ENCODE data around the gene PI4KB. TPM values are rescaled to one million over a fixed set of nuclear protein-coding genes. Genes with fewer than 3 reads are reported as not detected.
"Not testable (repeated sequence)": the region's sequence is repeated elsewhere in the genome, so short reads cannot be mapped to it uniquely, and the experiment has no call there.

PI4KB gene
- total RNA-seq, 4 donors from 2014 or later, result 68.0 to 95.9 (median 79.8) TPM

DNA sequence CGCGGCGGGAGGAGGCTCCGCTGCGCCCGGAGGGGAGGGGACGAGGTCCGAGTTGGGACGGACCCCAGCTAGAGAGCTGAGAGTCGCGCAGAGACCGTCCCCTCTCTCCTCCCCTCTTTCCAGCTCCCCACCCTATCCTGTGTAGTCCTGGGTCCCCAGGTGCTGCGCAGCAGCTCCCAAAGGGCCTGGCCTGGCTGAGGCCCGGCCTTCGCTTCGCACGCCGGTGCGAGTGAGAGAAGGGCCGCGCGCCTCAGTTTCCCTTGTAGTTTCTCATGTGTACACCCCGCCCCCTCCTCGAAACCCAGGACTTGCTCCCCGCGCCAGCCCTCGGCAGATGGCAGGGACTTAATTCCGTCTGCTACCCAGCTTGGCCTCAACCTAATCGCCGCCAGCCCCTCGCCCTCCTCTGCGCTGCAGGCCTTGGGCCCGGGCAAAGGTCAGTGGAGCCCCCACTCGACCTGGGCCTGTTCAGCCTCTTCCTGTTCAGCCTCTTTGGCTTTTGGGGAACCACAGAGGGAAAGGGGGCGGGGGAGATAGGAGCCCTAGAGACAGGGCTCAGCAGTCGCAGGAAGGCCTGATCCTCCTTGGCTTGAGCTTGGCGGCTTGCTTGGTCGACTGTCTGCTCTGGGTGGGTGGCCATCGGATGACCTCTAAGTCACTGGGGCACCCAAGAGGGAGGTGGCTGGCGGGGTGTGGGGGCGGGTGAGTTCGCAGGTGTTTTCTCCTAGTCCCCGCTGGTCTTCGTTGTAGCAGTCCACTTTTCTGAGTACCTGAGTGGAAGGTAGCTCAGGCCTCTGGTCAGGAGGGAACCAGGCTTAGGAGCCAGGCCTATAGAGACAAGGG, 44.1 kb downstream of the PI4KB start:
- Histone ChIP-seq H3K36me3 (peaks cover 0 to 24% (median 9%) of the 10 kb centered on the region in 4 donors), H3K4me1 (peaks cover 5 to 21% (median 20%) of the 10 kb centered on the region in 4 donors), H3K4me3 (peak overlapping the region; percentile 60 to 92 (median 73)), H3K27ac (peak overlapping the region; percentile 94 to 98 (median 98)), H3K9me3 (no peaks in the 10 kb centered on the region), H3K27me3 (no peaks in the 10 kb centered on the region)
- WGBS, 2 donors (ENCODE audit: low coverage in 1 of 2), result 3% methylated on average over 38 of the region's 44 CpGs; no CpG with 5 or more reads in 1 of the 2 donors
- no peak for TF ChIP-seq EP300 (IDR thresholded peaks at IDR 0.05; ENCODE audit: low read depth)
- no peak for TF ChIP-seq CTCF (IDR thresholded peaks at IDR 0.05)
- TF ChIP-seq POLR2AphosphoS5 (IDR thresholded peaks at IDR 0.05), result no peak
- TF ChIP-seq POLR2A (IDR thresholded peaks at IDR 0.05), result no peak
- in situ Hi-C loops (cut with MboI; ENCODE audit: low pct_ligation_motif_present in 1 of 4, low pct_unique_long_range_greater_than_20kb in 1 of 4, low sequenced_read_pairs in 3 of 4), result no loop called here
- peak; percentile 41 for DNase-seq
- intact Hi-C loops (cut with DNase I; ENCODE audit: low total_unique reads), result no loop called here

DNA sequence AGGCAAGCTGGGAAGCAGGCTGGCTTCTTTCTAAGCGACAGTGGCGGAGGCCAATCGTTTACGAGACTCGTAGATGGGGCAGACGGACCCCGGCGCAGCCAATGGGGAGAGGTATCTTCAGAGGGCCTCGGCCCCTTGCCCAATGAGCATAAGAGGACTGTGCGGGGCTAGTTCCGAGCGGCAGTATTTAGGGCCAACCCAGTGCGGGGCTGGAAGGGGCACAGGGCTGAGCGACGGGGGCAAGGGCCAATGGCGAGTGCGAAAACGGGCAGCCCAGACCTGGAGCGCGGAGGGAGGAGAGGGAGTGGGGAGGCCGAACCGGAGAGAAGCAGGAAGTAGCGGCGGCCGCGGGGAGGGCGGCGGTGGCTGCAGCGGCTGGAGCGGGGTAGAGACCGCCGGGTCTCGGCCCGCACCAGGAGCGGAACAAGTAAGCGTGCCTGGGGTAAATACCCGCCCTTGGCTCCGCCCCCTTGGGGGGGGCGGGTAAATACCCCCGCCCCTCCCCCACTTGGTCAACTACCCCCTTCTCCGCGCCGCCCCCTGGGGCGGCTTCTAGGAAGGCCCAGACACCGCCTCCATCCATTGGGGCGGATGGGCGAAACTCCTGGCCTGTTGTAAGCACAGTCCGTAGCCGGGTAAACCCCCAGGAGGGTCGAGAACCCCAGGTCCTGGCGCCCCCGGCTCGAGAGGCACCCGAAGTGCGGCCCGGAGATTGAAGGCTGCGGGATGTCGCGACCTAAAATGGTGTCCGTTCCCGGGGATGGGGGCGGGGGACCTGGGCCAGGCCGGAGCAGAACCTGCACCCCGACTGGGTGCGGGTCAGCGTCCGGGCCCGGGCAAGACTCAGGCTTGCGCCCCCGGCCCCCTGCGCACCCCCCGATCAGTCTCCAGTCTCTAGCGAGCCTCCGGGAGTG, 45.0 kb downstream of the PI4KB start, which contains the start of gene ZNF687:
ZNF687 (plus strand) TSS at position 331 of the 914 bp plus-strand sequence. CDS start 3,993 bp downstream, outside the sequence.
- peaks cover 0 to 15% (median 5%) of the 10 kb centered on the region in 4 donors for H3K36me3 ChIP-seq
- no peaks in the 10 kb centered on the region for H3K27me3 ChIP-seq
- in situ Hi-C loops (cut with MboI; ENCODE audit: low pct_ligation_motif_present in 1 of 4, low pct_unique_long_range_greater_than_20kb in 1 of 4, low sequenced_read_pairs in 3 of 4) (no loop called here), intact Hi-C loops (cut with DNase I; ENCODE audit: low total_unique reads) (no loop called here)
- peak within 1 kb of the TSS; percentile 94 to 98 (median 98) for H3K27ac ChIP-seq
- DNase-seq, result peak; percentile 100
- 0% methylated on average over 54 of the region's 74 CpGs; no CpG with 5 or more reads in 1 of the 2 donors for WGBS, 2 donors (ENCODE audit: low coverage in 1 of 2)
- no peaks in the 10 kb centered on the region for H3K9me3 ChIP-seq
- peaks cover 5 to 21% (median 20%) of the 10 kb centered on the region in 4 donors for H3K4me1 ChIP-seq
- H3K4me3 ChIP-seq, result peak within 1 kb of the TSS; percentile 65 to 92 (median 76)
- TF ChIP-seq POLR2A (IDR thresholded peaks at IDR 0.05), result peak; percentile 85
- TF ChIP-seq POLR2AphosphoS5 (IDR thresholded peaks at IDR 0.05), result peak; percentile 18 to 89 (median 46)
- no peak for TF ChIP-seq EP300 (IDR thresholded peaks at IDR 0.05; ENCODE audit: low read depth)

GRCh38 chr1:151281225-151281968, 45.8 kb downstream of the PI4KB start:
- in situ Hi-C loops (cut with MboI; ENCODE audit: low pct_ligation_motif_present in 1 of 4, low pct_unique_long_range_greater_than_20kb in 1 of 4, low sequenced_read_pairs in 3 of 4) (no loop called here), intact Hi-C loops (cut with DNase I; ENCODE audit: low total_unique reads) (no loop called here)
- H3K36me3 ChIP-seq, result peaks cover 0 to 7% (median 1%) of the 10 kb centered on the region in 4 donors
- H3K9me3 ChIP-seq, result no peaks in the 10 kb centered on the region
- WGBS, 2 donors (ENCODE audit: low coverage in 1 of 2), result 0% methylated on average over 4 to 48 of the region's 48 CpGs
- H3K27me3 ChIP-seq, result no peaks in the 10 kb centered on the region
- peak; percentile 76 to 85 (median 81) for TF ChIP-seq POLR2AphosphoS5 (IDR thresholded peaks at IDR 0.05)
- TF ChIP-seq POLR2A (IDR thresholded peaks at IDR 0.05), result peak; percentile 73
- TF ChIP-seq CTCF (IDR thresholded peaks at IDR 0.05), result peak in 4 of 5 experiments; percentile 18 to 49 (median 32)
- TF ChIP-seq EP300 (IDR thresholded peaks at IDR 0.05; ENCODE audit: low read depth), result peak; percentile 33
- H3K27ac ChIP-seq, result peak overlapping the region; percentile 94 to 98 (median 98)
- peak overlapping the region; percentile 63 to 92 (median 68) for H3K4me3 ChIP-seq
- DNase-seq, result peak; percentile 97
- H3K4me1 ChIP-seq, result peaks cover 5 to 21% (median 20%) of the 10 kb centered on the region in 4 donors

DNA sequence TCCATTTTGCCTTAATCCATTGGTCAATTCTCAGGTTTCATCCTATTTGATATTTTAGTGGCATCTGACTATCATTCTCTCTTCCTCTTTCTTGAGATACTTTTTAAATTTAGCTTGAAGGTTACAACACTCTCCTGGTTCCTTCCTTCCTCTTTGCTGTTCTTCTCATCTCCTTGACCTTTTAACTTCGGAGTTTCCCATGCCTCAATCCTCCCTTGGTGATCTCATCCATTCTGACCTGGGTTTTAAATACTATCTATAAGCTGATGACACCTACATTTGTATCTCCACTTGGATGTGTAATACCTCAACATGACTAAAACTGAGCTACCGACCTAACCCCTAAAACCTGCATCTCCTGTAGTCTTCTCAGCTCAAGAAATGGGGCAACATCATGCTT, 50.0 kb downstream of the PI4KB start:
- intact Hi-C loops (cut with DNase I; ENCODE audit: low total_unique reads) (no loop called here), in situ Hi-C loops (cut with MboI; ENCODE audit: low pct_ligation_motif_present in 1 of 4, low pct_unique_long_range_greater_than_20kb in 1 of 4, low sequenced_read_pairs in 3 of 4) (no loop called here)
- H3K9me3 ChIP-seq, result no peaks in the 10 kb centered on the region
- no peak overlapping the region for H3K4me3 ChIP-seq
- H3K36me3 ChIP-seq, result no peaks in the 10 kb centered on the region
- 65 to 69% methylated on average over 2 of the region's 2 CpGs for WGBS, 2 donors (ENCODE audit: low coverage in 1 of 2)
- DNase-seq, result no peak
- peaks cover 0 to 5% (median 4%) of the 10 kb centered on the region in 4 donors for H3K4me1 ChIP-seq
- no peak for TF ChIP-seq POLR2AphosphoS5 (IDR thresholded peaks at IDR 0.05)
- no peak for TF ChIP-seq POLR2A (IDR thresholded peaks at IDR 0.05)
- no peak for TF ChIP-seq CTCF (IDR thresholded peaks at IDR 0.05)
- no peaks in the 10 kb centered on the region for H3K27me3 ChIP-seq
- H3K27ac ChIP-seq, result no peak overlapping the region

- WGBS, 2 donors (ENCODE audit: low coverage in 1 of 2), result 89% methylated on average over 5 of the region's 5 CpGs; no CpG with 5 or more reads in 1 of the 2 donors
- in situ Hi-C loops (cut with MboI; ENCODE audit: low pct_ligation_motif_present in 1 of 4, low pct_unique_long_range_greater_than_20kb in 1 of 4, low sequenced_read_pairs in 3 of 4); H3K9me3 ChIP-seq; intact Hi-C loops (cut with DNase I; ENCODE audit: low total_unique reads); DNase-seq; H3K4me1 ChIP-seq; H3K4me3 ChIP-seq; H3K27me3 ChIP-seq; H3K27ac ChIP-seq; H3K36me3 ChIP-seq: not testable (repeated sequence)
Observed at GRCh38 chr1:151275341-151275740, 51.9 kb downstream of the PI4KB start.

Data from transverse colon (tissue), 4 donors.